Neutrophil (primary cell): ENCODE measurements around the gene ADORA3.

Experiments
- H3K27ac ChIP-seq: fragments of 200-600 bp; sonication (generic); 2 replicates; pipeline ENCODE4 v1.5.1; 2016; ENCODE audit warnings: mild to moderate bottlenecking, moderate library complexity
- H3K27me3 ChIP-seq: fragments of 200-600 bp; sonication (generic); 2 replicates; pipeline ENCODE4 v1.6.0; 2016; ENCODE audit warnings: mild to moderate bottlenecking
- H3K36me3 ChIP-seq: fragments of 200-600 bp; sonication (generic); 2 replicates; pipeline ENCODE4 v1.5.1; 2017
- H3K4me1 ChIP-seq, 2 experiments: fragments of 200-600 bp in 1 of 2; sonication (generic) in 1 of 2; 1 replicate in 1 of 2; 2 replicates in 1 of 2; pipeline versions ENCODE4 v1.5.1 to v1.6.1; 2013 to 2016; ENCODE audit warnings: low read depth in 1 of 2, low read length in 1 of 2, mild to moderate bottlenecking in 1 of 2, moderate library complexity in 1 of 2; ENCODE audit not compliant: control insufficient read depth in 1 of 2, insufficient read depth in 1 of 2
- H3K4me3 ChIP-seq, 2 experiments: fragments of 200-600 bp in 1 of 2; sonication (generic) in 1 of 2; 1 replicate in 1 of 2; 2 replicates in 1 of 2; pipeline ENCODE4 v1.5.1; 2013 to 2016; ENCODE audit warnings: low read depth in 1 of 2, low read length in 1 of 2, mild to moderate bottlenecking in 1 of 2, moderate library complexity in 1 of 2
- H3K9me3 ChIP-seq: fragments of 200-600 bp; sonication (generic); 2 replicates; pipeline ENCODE4 v1.5.1; 2016
- TF ChIP-seq, protein P1 (sequence below): fragments of 200-600 bp; sonication (generic); IDR thresholded peaks from 2 replicates; pipeline ENCODE4 v1.5.1; 2016; ENCODE audit warnings: antibody characterized with exemption

The ADORA3 gene

GRCh38 chr1:111541721-111542120 lies 38.3 kb upstream of the ADORA3 start:
- H3K4me3 ChIP-seq: no peak overlapping the region
- H3K27ac ChIP-seq: no peak overlapping the region
- H3K9me3 ChIP-seq: no peaks in the 10 kb centered on the region
- H3K4me1 ChIP-seq: no peaks in the 10 kb centered on the region
- TF ChIP-seq, protein P1, sequence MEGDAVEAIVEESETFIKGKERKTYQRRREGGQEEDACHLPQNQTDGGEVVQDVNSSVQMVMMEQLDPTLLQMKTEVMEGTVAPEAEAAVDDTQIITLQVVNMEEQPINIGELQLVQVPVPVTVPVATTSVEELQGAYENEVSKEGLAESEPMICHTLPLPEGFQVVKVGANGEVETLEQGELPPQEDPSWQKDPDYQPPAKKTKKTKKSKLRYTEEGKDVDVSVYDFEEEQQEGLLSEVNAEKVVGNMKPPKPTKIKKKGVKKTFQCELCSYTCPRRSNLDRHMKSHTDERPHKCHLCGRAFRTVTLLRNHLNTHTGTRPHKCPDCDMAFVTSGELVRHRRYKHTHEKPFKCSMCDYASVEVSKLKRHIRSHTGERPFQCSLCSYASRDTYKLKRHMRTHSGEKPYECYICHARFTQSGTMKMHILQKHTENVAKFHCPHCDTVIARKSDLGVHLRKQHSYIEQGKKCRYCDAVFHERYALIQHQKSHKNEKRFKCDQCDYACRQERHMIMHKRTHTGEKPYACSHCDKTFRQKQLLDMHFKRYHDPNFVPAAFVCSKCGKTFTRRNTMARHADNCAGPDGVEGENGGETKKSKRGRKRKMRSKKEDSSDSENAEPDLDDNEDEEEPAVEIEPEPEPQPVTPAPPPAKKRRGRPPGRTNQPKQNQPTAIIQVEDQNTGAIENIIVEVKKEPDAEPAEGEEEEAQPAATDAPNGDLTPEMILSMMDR: no peak
- peaks cover 6% of the 10 kb centered on the region for H3K27me3 ChIP-seq
- no peaks in the 10 kb centered on the region for H3K36me3 ChIP-seq

DNA sequence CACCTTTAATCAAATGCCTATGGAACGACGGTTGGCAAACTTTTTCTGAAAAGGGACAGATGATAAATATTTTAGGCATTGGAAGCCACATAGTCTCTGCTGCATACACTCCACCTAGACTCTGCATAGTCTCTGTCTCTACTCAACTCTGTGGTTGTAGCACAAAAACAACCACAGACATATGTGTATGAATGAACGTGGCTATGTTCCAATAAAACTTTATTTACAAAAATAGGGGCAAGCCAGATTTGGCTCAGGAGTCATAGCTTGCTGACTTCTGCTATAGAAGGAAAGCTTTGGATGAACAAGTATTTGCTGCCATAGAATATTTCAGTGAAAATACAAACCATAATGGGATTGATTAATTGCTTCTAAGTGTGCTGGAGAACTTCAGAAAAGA lies 37.5 kb upstream of the ADORA3 start:
- H3K9me3 ChIP-seq: no peaks in the 10 kb centered on the region
- H3K4me1 ChIP-seq: no peaks in the 10 kb centered on the region
- no peak overlapping the region for H3K27ac ChIP-seq
- H3K27me3 ChIP-seq: peaks cover 6% of the 10 kb centered on the region
- H3K36me3 ChIP-seq: no peaks in the 10 kb centered on the region
- no peak overlapping the region for H3K4me3 ChIP-seq
- TF ChIP-seq, protein P1: no peak

DNA sequence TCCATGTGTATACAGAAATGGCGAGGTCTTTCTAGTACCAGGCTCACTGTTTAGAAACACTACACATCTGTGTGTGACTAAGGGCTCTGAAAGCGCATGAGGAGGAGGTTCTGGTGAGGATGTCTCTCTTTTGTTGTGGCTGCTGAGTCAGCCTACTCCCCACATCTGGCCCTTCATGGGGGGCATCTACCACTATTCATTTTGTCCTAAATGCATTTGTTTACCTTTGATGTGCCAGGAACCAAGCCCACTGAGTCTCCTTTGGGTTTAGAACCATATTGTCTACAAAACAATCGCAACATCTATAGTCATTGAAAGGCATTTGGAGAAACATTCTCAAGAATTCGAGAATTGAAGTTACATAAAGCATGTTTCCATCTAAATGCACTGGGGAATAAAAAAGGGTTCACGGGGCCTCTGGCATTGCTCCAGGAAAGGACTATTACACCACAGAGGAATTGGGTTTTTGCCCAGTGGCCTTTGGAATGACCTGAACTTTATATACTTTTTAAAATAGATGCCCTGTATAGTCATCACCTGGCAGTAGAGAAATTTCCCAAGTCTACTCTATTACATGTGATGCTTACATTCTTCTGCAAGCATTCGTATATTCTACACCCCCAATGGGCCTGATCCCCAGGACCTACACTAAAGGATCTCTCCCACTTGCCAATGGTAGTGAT lies 35.1 kb upstream of the ADORA3 start:
- Histone ChIP-seq H3K9me3 (no peaks in the 10 kb centered on the region), H3K27me3 (peaks cover 6% of the 10 kb centered on the region), H3K36me3 (no peaks in the 10 kb centered on the region), H3K4me1 (no peaks in the 10 kb centered on the region), H3K27ac (no peak overlapping the region), H3K4me3 (no peak overlapping the region)
- TF ChIP-seq, protein P1: no peak

GRCh38 chr1:111535256-111536191 lies 32.1 kb upstream of the ADORA3 start:
- Histone ChIP-seq H3K9me3 (no peaks in the 10 kb centered on the region), H3K27me3 (peaks cover 4% of the 10 kb centered on the region), H3K36me3 (no peaks in the 10 kb centered on the region), H3K27ac (no peak overlapping the region), H3K4me1 (no peaks in the 10 kb centered on the region), H3K4me3 (no peak overlapping the region)
- TF ChIP-seq, protein P1: no peak

DNA sequence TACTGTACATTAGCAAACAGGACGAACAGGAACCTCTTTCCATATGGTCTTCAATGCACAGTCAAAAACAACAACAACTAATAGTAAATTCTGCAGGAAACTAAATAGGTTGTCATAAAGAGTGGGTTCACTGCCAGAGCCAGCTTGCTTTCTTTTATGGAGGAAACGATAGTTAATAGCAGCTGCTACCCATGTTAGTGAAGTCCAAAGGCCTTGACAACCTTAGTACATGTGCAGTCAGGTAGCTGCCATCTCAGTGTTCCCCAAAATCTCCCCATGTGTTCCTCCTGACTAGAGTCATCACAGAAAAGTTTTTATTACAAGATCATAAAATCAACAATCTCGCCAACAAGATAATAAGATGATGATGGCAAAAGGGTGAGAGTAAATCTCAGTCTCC lies 16.6 kb upstream of the ADORA3 start:
- H3K4me1 ChIP-seq: peaks cover 15 to 17% of the 10 kb centered on the region in 2 experiments
- no peaks in the 10 kb centered on the region for H3K36me3 ChIP-seq
- H3K4me3 ChIP-seq: no peak overlapping the region
- TF ChIP-seq, protein P1: no peak
- no peaks in the 10 kb centered on the region for H3K27me3 ChIP-seq
- no peak overlapping the region for H3K27ac ChIP-seq
- no peaks in the 10 kb centered on the region for H3K9me3 ChIP-seq
